SK-MEL-5 (cell line): ENCODE results near the gene CPN1. TPM values are rescaled to one million over a fixed set of nuclear protein-coding genes. Genes with fewer than 3 reads are reported as not detected.

Experiments used
- total RNA-seq: library from RNA; depleted of rRNA; stranded (reverse); fragments of >200 nt; shearing (Covaris generic); gene quantifications from 2 replicates; pipeline ENCODE4 v1.2.3, GENCODE V29; 2014; rRNA removed

Gene CPN1
- total RNA-seq, 1 experiment from 2014 or later, result 69.4 TPM

Other genes starting within 250 kb of the CPN1 start
- 5.3 and 6.2 TPM in 2 replicates for gene DNMBP, start 71.9 kb downstream of the CPN1 start, total RNA-seq
- 11.3 and 14.3 TPM in 2 replicates for gene ERLIN1, start 104.2 kb upstream of the CPN1 start, total RNA-seq
- 26.3 and 27.3 TPM in 2 replicates for gene CHUK, start 147.7 kb upstream of the CPN1 start, total RNA-seq
- 33.6 and 40.8 TPM in 2 replicates for gene CWF19L1, start 185.8 kb upstream of the CPN1 start, total RNA-seq
- gene BLOC1S2, start 204.8 kb upstream of the CPN1 start, total RNA-seq, result 48.6 and 55.5 TPM in 2 replicates
- not detected in 2 replicates for gene PKD2L1, start 248.4 kb upstream of the CPN1 start, total RNA-seq